ENCODE results near the gene CDH16. TPM values are rescaled to one million over a fixed set of nuclear protein-coding genes. Genes with fewer than 3 reads are reported as not detected.
A peak's percentile ranks its signal among the peaks of the same experiment; 100 is the strongest.
"Not testable (repeated sequence)": the region's sequence is repeated elsewhere in the genome, so short reads cannot be mapped to it uniquely, and the experiment has no call there.

CDH16 gene
- total RNA-seq, 1 donor from 2014 or later, result 0.33 TPM

DNA sequence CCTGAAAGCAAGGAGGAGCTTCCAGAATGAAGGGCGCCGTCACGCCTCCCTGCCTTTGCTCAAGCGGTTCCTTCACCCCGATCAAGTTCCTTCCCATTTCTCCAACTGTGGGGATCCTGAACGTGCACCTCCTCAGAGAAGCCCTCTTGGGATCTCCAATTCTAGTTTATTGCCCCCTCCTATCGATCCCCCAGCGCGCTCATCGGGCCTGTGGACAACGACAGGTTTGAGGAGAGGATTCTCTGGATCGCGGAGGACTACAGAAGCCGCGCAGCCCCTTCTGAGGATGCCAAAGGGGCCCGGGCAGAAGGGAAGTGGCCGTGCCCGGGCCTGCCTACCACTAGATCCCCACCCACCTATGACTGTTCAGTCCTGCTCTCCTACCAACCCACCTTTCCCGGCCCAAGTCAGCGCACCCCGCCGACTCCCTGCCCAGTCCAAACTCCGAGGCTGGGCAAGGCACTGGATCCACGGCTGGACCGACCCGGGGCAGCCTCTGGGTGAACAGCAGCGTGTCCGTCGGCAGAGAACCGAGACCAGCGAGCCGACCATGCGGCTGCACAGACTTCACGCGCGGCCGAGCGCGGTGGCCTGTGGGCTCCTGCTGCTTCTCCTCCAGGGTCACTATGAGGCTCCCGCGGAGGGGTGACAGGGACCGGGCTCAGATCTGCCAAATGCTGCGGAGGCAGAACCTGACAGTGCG lies 29.6 kb upstream of the CDH16 start:
- TF ChIP-seq, protein P1, sequence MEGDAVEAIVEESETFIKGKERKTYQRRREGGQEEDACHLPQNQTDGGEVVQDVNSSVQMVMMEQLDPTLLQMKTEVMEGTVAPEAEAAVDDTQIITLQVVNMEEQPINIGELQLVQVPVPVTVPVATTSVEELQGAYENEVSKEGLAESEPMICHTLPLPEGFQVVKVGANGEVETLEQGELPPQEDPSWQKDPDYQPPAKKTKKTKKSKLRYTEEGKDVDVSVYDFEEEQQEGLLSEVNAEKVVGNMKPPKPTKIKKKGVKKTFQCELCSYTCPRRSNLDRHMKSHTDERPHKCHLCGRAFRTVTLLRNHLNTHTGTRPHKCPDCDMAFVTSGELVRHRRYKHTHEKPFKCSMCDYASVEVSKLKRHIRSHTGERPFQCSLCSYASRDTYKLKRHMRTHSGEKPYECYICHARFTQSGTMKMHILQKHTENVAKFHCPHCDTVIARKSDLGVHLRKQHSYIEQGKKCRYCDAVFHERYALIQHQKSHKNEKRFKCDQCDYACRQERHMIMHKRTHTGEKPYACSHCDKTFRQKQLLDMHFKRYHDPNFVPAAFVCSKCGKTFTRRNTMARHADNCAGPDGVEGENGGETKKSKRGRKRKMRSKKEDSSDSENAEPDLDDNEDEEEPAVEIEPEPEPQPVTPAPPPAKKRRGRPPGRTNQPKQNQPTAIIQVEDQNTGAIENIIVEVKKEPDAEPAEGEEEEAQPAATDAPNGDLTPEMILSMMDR (IDR thresholded peaks at IDR 0.05; ENCODE audit: insufficient read depth, low read length, poor library complexity, severe bottlenecking), result no peak
- H3K27me3 ChIP-seq (ENCODE audit: control insufficient read depth, insufficient read depth, low read length), result peaks cover 17% of the 10 kb centered on the region
- DNase-seq (ENCODE audit: low read depth), result no peak
- no peaks in the 10 kb centered on the region for H3K36me3 ChIP-seq (ENCODE audit: control insufficient read depth, insufficient read depth, low read length)
- peak overlapping the region; percentile 15 for H3K4me3 ChIP-seq (ENCODE audit: low read depth, low read length)

DNA sequence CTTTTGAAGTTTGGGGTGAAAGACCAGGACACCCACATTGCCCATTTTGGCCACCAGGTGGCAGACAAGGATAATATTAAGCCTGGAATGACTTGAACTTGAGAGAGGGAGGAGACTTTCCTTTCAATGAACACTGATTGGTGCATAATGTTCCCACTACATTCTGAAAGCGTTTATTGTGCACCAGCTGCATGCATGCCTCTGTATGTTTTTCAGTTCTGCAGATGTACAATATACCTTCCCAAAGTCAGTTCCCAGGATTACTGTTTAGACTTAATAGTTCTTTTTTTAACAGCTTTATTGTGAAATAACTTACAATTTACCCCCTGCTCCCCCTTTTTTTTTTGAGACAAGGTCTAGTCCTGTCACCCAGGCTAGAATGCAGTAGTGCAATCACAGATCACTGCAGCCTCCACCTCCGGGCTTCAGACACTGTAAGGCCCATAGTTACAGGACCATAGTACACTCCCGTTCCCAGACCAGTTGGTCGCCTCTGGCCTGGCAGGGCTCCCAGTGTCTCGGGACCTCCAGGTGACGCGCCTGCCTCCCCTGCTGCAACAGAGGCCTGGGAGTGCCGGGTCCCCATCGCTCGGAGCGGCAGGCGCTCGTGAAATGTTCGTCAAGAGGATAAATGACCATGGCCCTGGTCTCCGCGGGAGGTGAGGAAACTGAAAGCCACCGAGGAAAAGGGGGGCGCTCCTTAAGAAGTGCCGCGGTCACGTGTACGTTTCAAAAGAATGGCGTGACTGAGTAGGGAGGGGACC lies 28.8 kb upstream of the CDH16 start:
- DNase-seq (ENCODE audit: low read depth), result no peak
- TF ChIP-seq, protein P1 (IDR thresholded peaks at IDR 0.05; ENCODE audit: insufficient read depth, low read length, poor library complexity, severe bottlenecking), result peak; percentile 82
- no peaks in the 10 kb centered on the region for H3K36me3 ChIP-seq (ENCODE audit: control insufficient read depth, insufficient read depth, low read length)
- H3K27me3 ChIP-seq (ENCODE audit: control insufficient read depth, insufficient read depth, low read length), result peaks cover 17% of the 10 kb centered on the region
- peak overlapping the region; percentile 15 for H3K4me3 ChIP-seq (ENCODE audit: low read depth, low read length)

DNA sequence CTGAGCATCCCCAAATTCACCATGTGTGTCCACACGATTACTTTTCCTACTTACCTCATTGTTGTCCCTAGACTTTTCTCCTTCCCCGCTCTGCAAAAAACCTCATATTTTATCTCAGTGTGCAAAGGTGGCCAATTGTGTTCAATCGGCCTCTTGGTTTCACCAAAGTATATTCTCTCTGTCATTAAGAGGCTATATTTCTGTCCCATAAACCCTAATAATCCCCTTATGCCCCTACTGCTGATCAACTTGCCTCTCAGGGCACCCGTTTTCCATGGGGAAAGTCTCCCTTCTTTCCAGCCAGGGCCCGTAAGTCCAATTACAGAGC lies 28.3 kb upstream of the CDH16 start:
- H3K4me3 ChIP-seq (ENCODE audit: low read depth, low read length), result no peak overlapping the region
- no peak for DNase-seq (ENCODE audit: low read depth)
- TF ChIP-seq, protein P1 (IDR thresholded peaks at IDR 0.05; ENCODE audit: insufficient read depth, low read length, poor library complexity, severe bottlenecking), result no peak
- no peaks in the 10 kb centered on the region for H3K36me3 ChIP-seq (ENCODE audit: control insufficient read depth, insufficient read depth, low read length)
- peaks cover 17% of the 10 kb centered on the region for H3K27me3 ChIP-seq (ENCODE audit: control insufficient read depth, insufficient read depth, low read length)

DNA sequence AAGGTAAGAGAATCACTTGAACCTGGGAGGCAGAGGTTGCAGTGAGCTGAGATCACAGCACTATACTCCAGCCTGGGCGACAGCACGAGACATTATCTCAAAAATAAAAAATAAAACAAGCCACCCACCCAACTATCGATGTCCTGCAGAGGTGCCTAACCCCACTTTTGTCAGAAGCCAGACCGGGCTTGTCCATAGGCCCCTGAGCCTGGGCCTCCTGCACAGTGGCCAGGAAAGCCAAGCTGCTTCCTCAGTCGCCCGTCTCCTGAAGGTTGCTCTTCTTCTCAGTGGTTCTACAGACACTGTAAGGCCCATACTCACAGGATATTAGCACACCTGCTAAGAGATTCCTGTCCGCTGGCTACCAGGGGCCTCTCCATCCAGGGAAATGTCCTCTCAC lies 27.9 kb upstream of the CDH16 start:
- H3K36me3 ChIP-seq (ENCODE audit: control insufficient read depth, insufficient read depth, low read length), result no peaks in the 10 kb centered on the region
- no peak for DNase-seq (ENCODE audit: low read depth)
- no peak overlapping the region for H3K4me3 ChIP-seq (ENCODE audit: low read depth, low read length)
- peaks cover 17% of the 10 kb centered on the region for H3K27me3 ChIP-seq (ENCODE audit: control insufficient read depth, insufficient read depth, low read length)
- TF ChIP-seq, protein P1 (IDR thresholded peaks at IDR 0.05; ENCODE audit: insufficient read depth, low read length, poor library complexity, severe bottlenecking), result no peak

DNA sequence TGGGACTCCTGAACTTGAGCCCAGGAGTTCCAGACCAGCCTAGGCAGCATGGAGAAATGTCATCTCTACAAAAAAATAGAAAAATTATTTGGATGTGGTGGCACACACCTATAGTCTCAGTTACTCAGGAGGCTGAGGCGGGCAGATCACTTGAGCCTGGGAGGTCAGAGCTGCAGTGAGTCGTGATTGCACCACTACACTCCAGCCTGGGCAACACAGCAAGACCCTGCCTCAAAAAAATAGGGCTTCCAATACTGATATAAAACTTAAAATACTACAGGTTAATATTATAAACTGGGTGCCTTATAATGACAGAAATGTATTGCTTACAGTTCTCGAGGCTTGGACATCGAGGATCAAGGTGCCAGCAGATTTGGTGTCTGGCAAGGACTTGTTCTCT lies 27.3 kb upstream of the CDH16 start:
- DNase-seq (ENCODE audit: low read depth), result no peak
- Histone ChIP-seq H3K4me3 (ENCODE audit: low read depth, low read length) (no peak overlapping the region), H3K36me3 (ENCODE audit: control insufficient read depth, insufficient read depth, low read length) (no peaks in the 10 kb centered on the region), H3K27me3 (ENCODE audit: control insufficient read depth, insufficient read depth, low read length) (peaks cover 17% of the 10 kb centered on the region)
- TF ChIP-seq, protein P1 (IDR thresholded peaks at IDR 0.05; ENCODE audit: insufficient read depth, low read length, poor library complexity, severe bottlenecking), result no peak

DNA sequence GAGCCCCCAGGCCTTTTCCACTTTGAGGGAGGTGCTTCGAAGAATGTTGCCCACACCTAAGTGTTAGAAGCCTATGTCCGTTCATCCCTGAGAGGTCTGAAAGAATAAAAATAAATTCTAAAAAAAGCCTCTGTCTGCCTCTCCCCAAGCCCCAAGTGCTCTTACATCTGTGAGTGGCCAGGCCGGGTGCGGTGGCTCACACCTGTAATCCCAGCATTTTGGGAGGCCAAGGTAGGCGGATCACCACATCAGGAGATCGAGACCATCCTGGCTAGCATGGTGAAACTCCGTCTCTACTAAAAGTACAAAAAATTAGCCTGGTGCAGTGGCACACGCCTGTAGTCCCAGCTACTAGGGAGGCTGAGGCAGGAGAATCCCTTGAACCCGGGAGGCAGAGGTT lies 26.3 kb upstream of the CDH16 start:
- not testable (repeated sequence) for H3K4me3 ChIP-seq (ENCODE audit: low read depth, low read length); DNase-seq (ENCODE audit: low read depth); H3K36me3 ChIP-seq (ENCODE audit: control insufficient read depth, insufficient read depth, low read length)
- peaks cover 18% of the 10 kb centered on the region for H3K27me3 ChIP-seq (ENCODE audit: control insufficient read depth, insufficient read depth, low read length)
